Activated B cell treated with CpG ODN at 0.5 μM for 24 hours (primary cell): Measurements from ENCODE around the gene NME1. TPM values are rescaled to one million over a fixed set of nuclear protein-coding genes. Genes with fewer than 3 reads are reported as not detected.
"Not testable (repeated sequence)": the region's sequence is repeated elsewhere in the genome, so short reads cannot be mapped to it uniquely, and the experiment has no call there.

Source experiments
- ATAC-seq: fragments of 200-7000 bp; cut with Tn5 transposase; one replicate; pipeline ENCODE4 v1.10.0; 2021; ENCODE audit warnings: low read depth, mild to moderate bottlenecking, moderate library complexity
- CTCF ChIA-PET: fragments of 350-600 bp; sonication (Branson Sonifier 250); formaldehyde crosslinking; loops from one replicate; lab custom pipeline; 2021; ENCODE audit warnings: antibody characterized with exemption; lab: Charles Lee
- POLR2A ChIA-PET: fragments of 350-600 bp; sonication (Branson Sonifier 250); formaldehyde crosslinking; loops from one replicate; lab custom pipeline; 2021; ENCODE audit warnings: antibody characterized with exemption; lab: Charles Lee
- DNase-seq: peaks from one replicate; pipeline ENCODE4 v3.0.0; 2022
- H3K27ac Mint-ChIP-seq: one replicate; pipeline ENCODE4 v1.8.0; 2020; ENCODE audit warnings: mixed read lengths
- H3K27me3 Mint-ChIP-seq: one replicate; pipeline ENCODE4 v1.8.0; 2021; ENCODE audit warnings: mixed read lengths
- H3K36me3 Mint-ChIP-seq: one replicate; pipeline ENCODE4 v1.8.0; 2021; ENCODE audit warnings: low read depth, mixed read lengths
- H3K4me1 Mint-ChIP-seq: one replicate; pipeline ENCODE4 v1.8.0; 2021; ENCODE audit warnings: mixed read lengths
- H3K4me3 Mint-ChIP-seq: one replicate; pipeline ENCODE4 v1.8.0; 2020; ENCODE audit warnings: mild to moderate bottlenecking, mixed read lengths
- H3K9me3 Mint-ChIP-seq: one replicate; pipeline ENCODE4 v1.8.0; 2020; ENCODE audit warnings: mixed read lengths
- intact Hi-C: fragments of 100-400 bp; cut with micrococcal nuclease; formaldehyde crosslinking; loops from one replicate; pipeline ENCODE4 v1.15.1; 2024
- total RNA-seq: library from RNA; stranded (reverse); gene quantifications from 2 replicates; pipeline ENCODE4 v1.2.3, GENCODE V29; 2022
- TF ChIP-seq, protein P1 (sequence below): fragments of 200-600 bp; IDR thresholded peaks from one replicate; pipeline ENCODE4 v1.8.0; 2022; ENCODE audit warnings: antibody characterized with exemption, mild to moderate bottlenecking

Gene NME1
- 130 and 138 TPM in 2 replicates for total RNA-seq

DNA sequence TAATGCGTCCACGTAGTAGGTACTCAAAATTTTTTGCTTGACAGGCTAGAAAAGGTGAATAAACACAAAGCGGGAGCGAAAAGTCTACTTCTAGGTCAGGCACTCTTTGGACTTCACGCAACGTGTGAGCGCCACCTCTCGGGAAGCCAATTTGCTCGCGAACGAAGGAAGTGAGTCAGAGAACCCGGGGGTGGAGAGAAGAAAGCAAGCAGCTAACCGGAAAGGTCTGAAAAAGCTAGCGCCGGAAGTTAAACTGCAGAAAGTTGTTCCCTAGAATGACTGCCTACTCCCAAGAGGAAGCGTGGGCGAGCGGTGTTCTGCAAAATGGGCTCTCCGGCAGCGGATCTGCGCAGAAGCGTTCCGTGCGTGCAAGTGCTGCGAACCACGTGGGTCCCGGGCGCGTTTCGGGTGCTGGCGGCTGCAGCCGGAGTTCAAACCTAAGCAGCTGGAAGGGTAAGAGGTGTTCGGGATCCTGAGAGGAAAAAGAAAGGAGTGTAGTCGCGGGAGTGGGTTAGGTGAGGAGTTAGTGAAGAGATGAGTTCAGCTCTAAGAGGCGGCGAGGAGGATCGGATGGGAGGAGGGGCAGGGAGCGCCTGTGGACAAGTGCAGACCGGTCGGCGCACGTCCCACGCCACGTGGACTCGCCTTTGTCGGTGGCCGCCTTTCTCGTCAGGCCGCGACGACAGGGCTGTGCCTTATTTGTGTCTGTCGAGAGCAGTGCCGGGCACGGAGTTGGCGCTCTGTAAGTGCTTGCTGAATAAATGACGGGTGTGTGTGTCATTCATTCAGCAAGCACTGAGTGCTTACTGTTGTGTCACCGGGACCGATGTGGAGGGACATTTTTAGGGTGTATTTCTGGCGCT, at the start of gene NME1:
NME1 (plus strand) TSS at position 350 of the 863 bp plus-strand sequence. CDS start 2,096 bp downstream, outside the sequence.
- CTCF ChIA-PET = interaction anchor here (0.7 to 5.7 kb wide), 20 partner anchors 12 to 301 kb away, joined by 3 to 86 read pairs (median 4); partner anchors contain the start of genes NME2, SPAG9 and TOB1
- ATAC-seq (peak; percentile 88), DNase-seq (peak; percentile 99)
- Mint-ChIP-seq H3K4me1 (peaks cover 7% of the 10 kb centered on the region), H3K27me3 (no peaks in the 10 kb centered on the region), H3K4me3 (no peak within 1 kb of the TSS), H3K9me3 (no peaks in the 10 kb centered on the region), H3K27ac (no peak within 1 kb of the TSS), H3K36me3 (peaks cover 28% of the 10 kb centered on the region)
- intact Hi-C loops = loop anchor here (1.0 to 2.0 kb wide), 9 partner anchors 13 to 606 kb away; partner anchors contain the start of genes ANKRD40, MBTD1, NME2 and SPATA20
- POLR2A ChIA-PET = interaction anchor here (0.6 to 3.9 kb wide), 13 partner anchors 9 to 287 kb away, joined by 3 to 51 read pairs (median 5); partner anchors contain the start of genes NME2, SPAG9 and TOB1
- TF ChIP-seq, protein P1, sequence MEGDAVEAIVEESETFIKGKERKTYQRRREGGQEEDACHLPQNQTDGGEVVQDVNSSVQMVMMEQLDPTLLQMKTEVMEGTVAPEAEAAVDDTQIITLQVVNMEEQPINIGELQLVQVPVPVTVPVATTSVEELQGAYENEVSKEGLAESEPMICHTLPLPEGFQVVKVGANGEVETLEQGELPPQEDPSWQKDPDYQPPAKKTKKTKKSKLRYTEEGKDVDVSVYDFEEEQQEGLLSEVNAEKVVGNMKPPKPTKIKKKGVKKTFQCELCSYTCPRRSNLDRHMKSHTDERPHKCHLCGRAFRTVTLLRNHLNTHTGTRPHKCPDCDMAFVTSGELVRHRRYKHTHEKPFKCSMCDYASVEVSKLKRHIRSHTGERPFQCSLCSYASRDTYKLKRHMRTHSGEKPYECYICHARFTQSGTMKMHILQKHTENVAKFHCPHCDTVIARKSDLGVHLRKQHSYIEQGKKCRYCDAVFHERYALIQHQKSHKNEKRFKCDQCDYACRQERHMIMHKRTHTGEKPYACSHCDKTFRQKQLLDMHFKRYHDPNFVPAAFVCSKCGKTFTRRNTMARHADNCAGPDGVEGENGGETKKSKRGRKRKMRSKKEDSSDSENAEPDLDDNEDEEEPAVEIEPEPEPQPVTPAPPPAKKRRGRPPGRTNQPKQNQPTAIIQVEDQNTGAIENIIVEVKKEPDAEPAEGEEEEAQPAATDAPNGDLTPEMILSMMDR = no peak

DNA sequence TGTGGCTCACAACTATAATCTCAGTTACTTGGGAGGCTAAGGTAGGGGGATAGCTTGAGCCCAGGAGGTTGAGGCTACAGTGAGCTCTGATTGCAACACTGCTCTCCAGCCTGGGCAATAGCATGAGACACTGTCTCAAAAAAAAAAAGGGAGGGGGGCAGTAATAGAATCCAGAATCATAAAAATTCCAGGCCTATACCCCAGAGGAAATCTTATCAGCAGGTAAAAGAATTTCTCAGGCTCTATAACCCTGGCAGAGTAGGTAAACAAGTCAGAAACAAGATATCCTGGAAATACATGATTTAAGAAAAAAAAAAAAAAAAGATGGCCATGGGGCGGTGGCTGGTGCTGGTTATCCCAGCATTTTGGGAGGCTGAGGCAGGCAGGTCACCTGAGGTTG, 45.6 kb upstream of the NME1 start:
- Mint-ChIP-seq H3K27ac (no peak overlapping the region), H3K36me3 (peaks cover 13% of the 10 kb centered on the region), H3K9me3 (no peaks in the 10 kb centered on the region), H3K4me1 (peaks cover 25% of the 10 kb centered on the region), H3K4me3 (no peak overlapping the region), H3K27me3 (no peaks in the 10 kb centered on the region)
- POLR2A ChIA-PET = no interaction called here
- TF ChIP-seq, protein P1 = no peak
- intact Hi-C loops = no loop called here
- DNase-seq (no peak), ATAC-seq (no peak)
- CTCF ChIA-PET = interaction anchor here (0.6 kb wide), 1 partner anchor 107 kb away, joined by 4 read pairs; no protein-coding TSS in a partner anchor

DNA sequence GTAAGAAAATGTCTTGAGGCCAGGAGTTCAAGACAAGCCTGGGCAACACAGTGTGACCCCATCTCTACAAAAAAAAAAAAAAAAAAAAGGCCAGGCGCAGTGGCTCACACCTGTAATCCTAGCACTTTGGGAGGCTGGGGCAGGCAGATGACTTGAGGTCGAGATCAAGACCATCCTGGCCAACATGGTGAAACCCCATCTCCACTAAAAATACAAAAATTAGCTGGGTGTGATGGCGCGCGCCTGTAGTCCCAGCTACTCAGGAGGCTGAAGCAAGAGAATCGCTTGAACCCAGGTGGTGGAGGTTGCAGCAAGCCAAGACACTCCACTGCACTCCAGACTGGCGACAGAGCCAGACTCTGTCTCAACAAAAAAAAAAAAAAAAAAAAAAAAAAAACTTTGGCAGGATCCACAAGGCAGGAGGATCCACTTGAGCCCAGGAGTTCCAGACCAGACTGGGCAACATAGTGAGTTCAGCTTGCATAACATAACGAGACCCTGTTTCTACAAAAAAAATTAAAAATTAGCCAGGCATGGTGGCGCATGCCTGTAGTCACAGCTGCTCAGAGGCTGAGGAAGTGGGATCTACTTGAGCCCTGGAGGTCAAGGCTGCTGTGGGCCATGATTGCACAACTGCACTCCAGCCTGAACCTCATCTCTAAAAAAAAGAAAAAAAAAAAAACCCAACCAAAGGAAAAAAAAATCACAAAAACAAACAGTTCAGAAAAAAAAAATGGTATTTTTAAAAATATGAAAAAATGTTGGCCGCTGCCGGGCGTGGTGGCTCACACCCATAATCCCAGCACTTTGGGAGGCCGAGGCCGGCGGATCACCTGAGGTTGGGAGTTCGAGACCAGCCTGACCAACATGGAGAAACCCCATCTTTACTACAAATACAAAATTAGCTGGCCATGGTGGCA, 40.8 kb upstream of the NME1 start:
- H3K9me3 Mint-ChIP-seq, DNase-seq, H3K36me3 Mint-ChIP-seq, H3K4me3 Mint-ChIP-seq, CTCF ChIA-PET, intact Hi-C loops, H3K27ac Mint-ChIP-seq, H3K27me3 Mint-ChIP-seq: not testable (repeated sequence)
- H3K4me1 Mint-ChIP-seq = peaks cover 34% of the 10 kb centered on the region
- ATAC-seq = peak; percentile 37
- POLR2A ChIA-PET = interaction anchor here (0.6 to 0.7 kb wide), 4 partner anchors 14 to 189 kb away, joined by 3 to 9 read pairs (median 5); no protein-coding TSS in a partner anchor

DNA sequence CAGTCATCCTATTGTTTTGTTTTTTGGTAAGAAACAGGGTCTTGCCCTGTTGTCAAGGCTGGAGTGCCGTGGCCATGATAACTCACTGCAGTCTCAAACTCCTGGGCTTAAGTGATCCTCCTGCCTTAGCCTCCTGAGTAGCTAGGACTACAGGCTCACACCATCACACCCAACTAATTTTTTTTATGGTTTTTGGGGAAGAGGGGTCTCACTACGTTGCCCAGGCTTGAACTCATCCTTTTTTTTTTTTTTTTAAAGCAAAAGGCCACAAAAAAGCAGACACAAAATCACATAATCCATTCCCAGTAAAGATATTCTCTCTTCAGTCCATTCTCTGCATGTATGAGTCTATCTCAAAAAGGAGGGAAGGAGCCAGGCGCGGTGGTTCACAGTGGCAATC, 38.2 kb upstream of the NME1 start:
- POLR2A ChIA-PET = no interaction called here
- H3K27me3 Mint-ChIP-seq = no peaks in the 10 kb centered on the region
- CTCF ChIA-PET = no interaction called here
- TF ChIP-seq, protein P1 = no peak
- no peaks in the 10 kb centered on the region for H3K9me3 Mint-ChIP-seq
- ATAC-seq (no peak), DNase-seq (no peak)
- H3K27ac Mint-ChIP-seq = no peak overlapping the region
- peaks cover 7% of the 10 kb centered on the region for H3K36me3 Mint-ChIP-seq
- no peak overlapping the region for H3K4me3 Mint-ChIP-seq
- H3K4me1 Mint-ChIP-seq = peaks cover 57% of the 10 kb centered on the region
- intact Hi-C loops = no loop called here
